ENCODE data around the gene PPP2R3A. TPM values are rescaled to one million over a fixed set of nuclear protein-coding genes. Genes with fewer than 3 reads are reported as not detected.

Gene PPP2R3A, protein sequence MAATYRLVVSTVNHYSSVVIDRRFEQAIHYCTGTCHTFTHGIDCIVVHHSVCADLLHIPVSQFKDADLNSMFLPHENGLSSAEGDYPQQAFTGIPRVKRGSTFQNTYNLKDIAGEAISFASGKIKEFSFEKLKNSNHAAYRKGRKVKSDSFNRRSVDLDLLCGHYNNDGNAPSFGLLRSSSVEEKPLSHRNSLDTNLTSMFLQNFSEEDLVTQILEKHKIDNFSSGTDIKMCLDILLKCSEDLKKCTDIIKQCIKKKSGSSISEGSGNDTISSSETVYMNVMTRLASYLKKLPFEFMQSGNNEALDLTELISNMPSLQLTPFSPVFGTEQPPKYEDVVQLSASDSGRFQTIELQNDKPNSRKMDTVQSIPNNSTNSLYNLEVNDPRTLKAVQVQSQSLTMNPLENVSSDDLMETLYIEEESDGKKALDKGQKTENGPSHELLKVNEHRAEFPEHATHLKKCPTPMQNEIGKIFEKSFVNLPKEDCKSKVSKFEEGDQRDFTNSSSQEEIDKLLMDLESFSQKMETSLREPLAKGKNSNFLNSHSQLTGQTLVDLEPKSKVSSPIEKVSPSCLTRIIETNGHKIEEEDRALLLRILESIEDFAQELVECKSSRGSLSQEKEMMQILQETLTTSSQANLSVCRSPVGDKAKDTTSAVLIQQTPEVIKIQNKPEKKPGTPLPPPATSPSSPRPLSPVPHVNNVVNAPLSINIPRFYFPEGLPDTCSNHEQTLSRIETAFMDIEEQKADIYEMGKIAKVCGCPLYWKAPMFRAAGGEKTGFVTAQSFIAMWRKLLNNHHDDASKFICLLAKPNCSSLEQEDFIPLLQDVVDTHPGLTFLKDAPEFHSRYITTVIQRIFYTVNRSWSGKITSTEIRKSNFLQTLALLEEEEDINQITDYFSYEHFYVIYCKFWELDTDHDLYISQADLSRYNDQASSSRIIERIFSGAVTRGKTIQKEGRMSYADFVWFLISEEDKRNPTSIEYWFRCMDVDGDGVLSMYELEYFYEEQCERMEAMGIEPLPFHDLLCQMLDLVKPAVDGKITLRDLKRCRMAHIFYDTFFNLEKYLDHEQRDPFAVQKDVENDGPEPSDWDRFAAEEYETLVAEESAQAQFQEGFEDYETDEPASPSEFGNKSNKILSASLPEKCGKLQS (N-terminal part only)
- total RNA-seq: 31.3 and 43.9 TPM in 2 replicates
- 18.3 and 35.7 TPM in 2 replicates for polyA plus RNA-seq

DNA sequence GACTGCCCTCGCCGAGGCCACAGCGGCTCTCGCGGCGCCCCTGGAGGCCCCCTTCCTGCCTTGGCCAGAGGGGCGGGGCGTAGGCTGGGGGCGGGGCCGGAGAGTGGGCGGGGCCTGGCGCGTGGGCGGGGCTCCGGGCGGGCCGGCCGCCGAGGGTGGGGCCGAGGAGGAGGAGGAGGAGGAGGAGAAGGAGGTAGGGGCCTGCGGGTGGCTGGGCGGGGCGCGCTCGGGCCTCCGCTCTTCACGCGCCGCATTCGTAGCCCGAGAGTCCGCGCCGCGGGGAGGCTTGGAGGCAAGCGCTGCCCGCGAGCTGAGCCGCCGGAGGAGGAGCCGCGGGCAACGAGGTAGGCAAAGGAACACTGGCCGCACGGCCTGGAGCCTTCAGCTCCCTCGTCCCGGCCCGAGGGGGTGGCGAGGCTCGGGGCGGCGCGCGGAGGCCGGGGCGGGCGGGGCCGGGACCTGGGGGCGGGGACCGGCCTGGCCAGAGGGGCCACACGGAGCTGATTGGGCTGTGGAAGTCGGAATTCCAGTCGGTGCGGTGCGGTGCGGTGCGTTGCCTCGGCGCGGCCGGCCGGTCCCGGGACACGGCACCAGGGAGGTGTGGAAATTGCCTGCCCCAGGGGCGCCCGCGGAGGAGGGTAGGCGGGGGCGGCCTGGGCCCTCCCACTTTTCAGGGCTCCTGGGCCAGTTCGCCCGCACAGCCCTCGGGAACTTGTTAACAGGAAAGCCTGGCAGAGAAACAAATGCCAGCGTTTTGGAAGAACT, at the start of gene PPP2R3A:
Gene PPP2R3A (plus strand): TSS at position 223 of the 765 bp plus-strand sequence. CDS start 35,771 bp downstream, outside the sequence.
- Histone ChIP-seq H3K27me3 (no peaks in the 10 kb centered on the region), H3K27ac (peak within 1 kb of the TSS; percentile 94), H3K9me3 (ENCODE audit: low read depth) (no peaks in the 10 kb centered on the region), H3K36me3 (no peaks in the 10 kb centered on the region), H3K4me1 (ENCODE audit: low read depth) (peaks cover 16% of the 10 kb centered on the region), H3K4me3 (peak within 1 kb of the TSS; percentile 87)
- DNase-seq (ENCODE audit: low read depth in 1 of 2, low spot score in 1 of 2): peak; percentile 91
- TF ChIP-seq, protein P1, sequence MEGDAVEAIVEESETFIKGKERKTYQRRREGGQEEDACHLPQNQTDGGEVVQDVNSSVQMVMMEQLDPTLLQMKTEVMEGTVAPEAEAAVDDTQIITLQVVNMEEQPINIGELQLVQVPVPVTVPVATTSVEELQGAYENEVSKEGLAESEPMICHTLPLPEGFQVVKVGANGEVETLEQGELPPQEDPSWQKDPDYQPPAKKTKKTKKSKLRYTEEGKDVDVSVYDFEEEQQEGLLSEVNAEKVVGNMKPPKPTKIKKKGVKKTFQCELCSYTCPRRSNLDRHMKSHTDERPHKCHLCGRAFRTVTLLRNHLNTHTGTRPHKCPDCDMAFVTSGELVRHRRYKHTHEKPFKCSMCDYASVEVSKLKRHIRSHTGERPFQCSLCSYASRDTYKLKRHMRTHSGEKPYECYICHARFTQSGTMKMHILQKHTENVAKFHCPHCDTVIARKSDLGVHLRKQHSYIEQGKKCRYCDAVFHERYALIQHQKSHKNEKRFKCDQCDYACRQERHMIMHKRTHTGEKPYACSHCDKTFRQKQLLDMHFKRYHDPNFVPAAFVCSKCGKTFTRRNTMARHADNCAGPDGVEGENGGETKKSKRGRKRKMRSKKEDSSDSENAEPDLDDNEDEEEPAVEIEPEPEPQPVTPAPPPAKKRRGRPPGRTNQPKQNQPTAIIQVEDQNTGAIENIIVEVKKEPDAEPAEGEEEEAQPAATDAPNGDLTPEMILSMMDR (IDR thresholded peaks at IDR 0.05; ENCODE audit: low read depth, low read length): no peak

DNA sequence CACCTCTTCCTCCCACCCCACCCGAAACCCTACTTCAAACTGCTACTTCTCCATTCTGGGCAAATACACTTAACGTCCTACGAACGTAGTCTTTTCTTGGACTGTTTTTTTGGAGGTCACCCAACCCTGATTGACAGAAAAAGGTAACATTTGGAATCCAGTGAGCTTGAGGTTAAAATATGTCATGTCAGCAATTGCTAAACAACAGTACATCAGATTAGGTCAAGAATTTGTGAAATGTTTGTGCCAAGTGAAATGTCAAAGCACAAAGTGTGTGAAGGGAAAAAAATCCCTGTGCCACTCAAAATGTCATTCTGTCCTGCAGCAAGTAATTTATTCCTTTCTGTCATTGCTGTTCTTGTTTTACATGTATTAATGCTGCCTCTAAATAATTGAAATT, 49.2 kb upstream of the PPP2R3A start:
- Histone ChIP-seq H3K36me3 (no peaks in the 10 kb centered on the region), H3K4me1 (ENCODE audit: low read depth) (peaks cover 9% of the 10 kb centered on the region), H3K27me3 (no peaks in the 10 kb centered on the region), H3K27ac (no peak overlapping the region), H3K9me3 (ENCODE audit: low read depth) (no peaks in the 10 kb centered on the region), H3K4me3 (no peak overlapping the region)
- TF ChIP-seq, protein P1 (IDR thresholded peaks at IDR 0.05; ENCODE audit: low read depth, low read length): no peak
- DNase-seq (ENCODE audit: low read depth in 1 of 2, low spot score in 1 of 2): no peak

DNA sequence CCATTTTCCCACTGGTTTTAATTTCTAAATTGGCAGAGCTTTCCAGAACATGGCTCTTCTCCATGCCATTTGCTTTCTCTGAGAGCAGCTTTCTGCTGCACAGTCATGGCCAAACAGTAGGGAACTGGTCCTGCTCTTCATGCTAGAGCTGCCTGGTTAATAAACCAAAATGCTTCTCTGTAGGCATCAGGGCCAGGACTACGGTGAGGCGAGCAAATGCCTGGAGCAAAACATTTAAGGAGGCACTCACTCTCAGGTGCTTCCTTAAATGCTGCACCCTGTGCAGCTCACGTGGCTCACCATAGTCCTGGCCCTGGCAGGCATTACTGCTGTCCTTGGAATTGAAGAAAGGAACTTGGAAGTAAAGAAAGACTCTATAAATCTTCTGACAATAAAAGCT, 48.5 kb upstream of the PPP2R3A start:
- Histone ChIP-seq H3K9me3 (ENCODE audit: low read depth) (no peaks in the 10 kb centered on the region), H3K27ac (no peak overlapping the region), H3K4me3 (no peak overlapping the region), H3K4me1 (ENCODE audit: low read depth) (peaks cover 9% of the 10 kb centered on the region), H3K27me3 (no peaks in the 10 kb centered on the region), H3K36me3 (no peaks in the 10 kb centered on the region)
- TF ChIP-seq, protein P1 (IDR thresholded peaks at IDR 0.05; ENCODE audit: low read depth, low read length): no peak
- no peak for DNase-seq (ENCODE audit: low read depth in 1 of 2, low spot score in 1 of 2)

DNA sequence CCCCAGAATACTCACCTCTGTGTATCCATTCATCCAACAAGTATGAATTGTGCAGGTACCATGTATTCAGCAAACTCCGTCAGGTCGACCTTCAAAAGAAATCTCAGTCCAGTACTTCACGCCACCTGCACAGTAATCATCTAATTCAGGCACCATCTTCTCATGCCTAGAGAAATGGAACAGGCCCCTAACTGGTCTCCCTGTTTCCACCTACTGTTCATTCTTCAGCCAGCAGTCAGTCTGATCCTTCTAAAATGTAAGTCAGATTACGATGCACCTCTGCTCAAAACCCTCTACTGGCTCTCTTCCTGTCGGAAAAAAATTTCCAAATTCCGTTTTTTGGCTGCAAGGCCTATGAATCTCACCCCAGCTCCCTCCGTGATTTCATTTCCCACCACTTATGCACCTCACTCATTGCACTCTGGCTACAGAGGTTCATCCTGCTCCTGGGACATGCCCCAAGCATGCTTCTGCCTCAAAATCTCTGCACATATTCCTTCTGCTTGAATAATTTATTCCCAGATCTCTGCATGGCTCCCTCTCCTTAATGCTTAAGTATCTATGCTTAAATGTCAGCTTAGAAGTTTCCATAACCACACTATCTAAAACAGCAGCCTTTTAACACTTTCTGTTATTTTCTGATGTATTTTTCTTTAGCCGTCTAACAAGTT, 47.5 kb upstream of the PPP2R3A start:
- TF ChIP-seq, protein P1 (IDR thresholded peaks at IDR 0.05; ENCODE audit: low read depth, low read length): no peak
- no peaks in the 10 kb centered on the region for H3K9me3 ChIP-seq (ENCODE audit: low read depth)
- H3K36me3 ChIP-seq: no peaks in the 10 kb centered on the region
- DNase-seq (ENCODE audit: low read depth in 1 of 2, low spot score in 1 of 2): no peak
- H3K4me3 ChIP-seq: no peak overlapping the region
- no peak overlapping the region for H3K27ac ChIP-seq
- H3K27me3 ChIP-seq: no peaks in the 10 kb centered on the region
- peaks cover 15% of the 10 kb centered on the region for H3K4me1 ChIP-seq (ENCODE audit: low read depth)
